ENCODE results near the gene NOS3.
A peak's percentile ranks its signal among the peaks of the same experiment; 100 is the strongest.

DNA sequence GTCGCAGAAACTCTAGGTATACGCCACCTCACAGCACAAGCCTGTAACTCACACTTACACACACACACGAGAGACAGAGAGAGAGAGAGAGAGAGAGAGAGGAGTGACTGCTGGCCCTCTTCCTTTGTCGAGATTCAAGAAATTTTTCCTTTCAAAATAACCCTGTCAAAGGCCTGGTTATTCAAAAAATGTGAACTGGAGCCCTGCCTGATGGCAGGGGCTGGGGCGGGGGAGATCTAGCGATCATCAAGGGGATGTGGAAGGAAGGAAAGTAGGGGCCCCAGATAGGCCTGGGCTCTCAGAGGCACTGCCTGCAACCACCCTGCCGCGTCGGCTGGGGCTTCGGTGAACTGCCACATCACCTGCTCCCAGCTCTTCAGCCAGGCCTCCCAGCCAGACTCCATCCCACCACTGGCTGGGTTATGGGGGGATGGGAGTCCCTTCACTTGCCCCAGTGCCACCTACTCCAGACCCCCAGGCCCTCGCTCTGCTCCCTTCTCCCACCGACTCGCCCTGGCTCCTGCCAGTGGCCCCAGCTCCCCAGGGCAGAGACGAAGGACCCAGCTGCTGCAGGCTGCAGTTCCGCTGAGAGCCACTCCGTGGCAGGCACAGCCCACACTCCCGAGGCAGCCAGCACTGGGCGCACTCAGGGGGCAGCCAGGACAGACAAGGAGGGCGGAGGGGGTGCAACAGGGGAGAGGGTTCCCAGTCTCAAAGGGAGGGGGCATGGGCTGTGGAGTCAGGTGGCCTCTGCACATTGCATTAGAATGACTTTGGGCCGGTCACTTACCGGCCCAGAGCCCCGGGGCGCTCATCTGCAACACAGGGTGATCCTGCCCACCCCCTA lies 28.0 kb upstream of the NOS3 start:
- TF ChIP-seq CTCF (IDR thresholded peaks at IDR 0.05; ENCODE audit: insufficient read depth, low read depth, low read length) (peak; percentile 62), EZH2 (IDR thresholded peaks at IDR 0.05; ENCODE audit: insufficient read depth, low read length) (no peak)

Measured in astrocyte (in vitro differentiated cells and primary cell).